Measurements from ENCODE around the gene TUBB6. TPM values are rescaled to one million over a fixed set of nuclear protein-coding genes. Genes with fewer than 3 reads are reported as not detected.

Gene TUBB6
- total RNA-seq, 3 donors from 2014 or later = 197 to 316 (median 302) TPM

DNA sequence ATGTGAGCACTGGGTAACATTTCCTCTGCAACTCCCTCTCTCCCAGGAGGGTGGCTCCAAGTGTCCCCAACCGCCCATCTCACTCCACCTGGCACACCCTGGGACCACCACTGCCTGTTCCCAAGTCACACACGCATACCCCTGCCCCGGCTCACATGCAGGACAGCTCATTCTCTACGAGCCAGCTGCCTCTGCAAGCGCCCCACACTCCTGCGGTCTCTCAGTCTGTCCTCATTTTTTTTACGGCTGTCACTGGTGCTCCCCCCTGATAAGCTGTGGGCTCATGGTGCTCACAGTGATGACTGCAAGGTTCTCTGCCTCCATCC is 38.2 kb downstream of the TUBB6 start:
- no peaks in the 10 kb centered on the region for H3K9me3 ChIP-seq
- intact Hi-C loops (cut with DNase I; ENCODE audit: low total_unique reads) = no loop called here
- no peak overlapping the region for H3K4me3 ChIP-seq
- no peaks in the 10 kb centered on the region for H3K36me3 ChIP-seq
- no peak overlapping the region for H3K27ac ChIP-seq
- H3K4me1 ChIP-seq = no peaks in the 10 kb centered on the region
- H3K27me3 ChIP-seq = no peaks in the 10 kb centered on the region
- no peak for TF ChIP-seq POLR2AphosphoS5 (IDR thresholded peaks at IDR 0.05)
- no peak for TF ChIP-seq CTCF (IDR thresholded peaks at IDR 0.05)
- no peak for TF ChIP-seq POLR2A (IDR thresholded peaks at IDR 0.05)
- DNase-seq (ENCODE audit: low spot score in 2 of 2) = no peak

DNA sequence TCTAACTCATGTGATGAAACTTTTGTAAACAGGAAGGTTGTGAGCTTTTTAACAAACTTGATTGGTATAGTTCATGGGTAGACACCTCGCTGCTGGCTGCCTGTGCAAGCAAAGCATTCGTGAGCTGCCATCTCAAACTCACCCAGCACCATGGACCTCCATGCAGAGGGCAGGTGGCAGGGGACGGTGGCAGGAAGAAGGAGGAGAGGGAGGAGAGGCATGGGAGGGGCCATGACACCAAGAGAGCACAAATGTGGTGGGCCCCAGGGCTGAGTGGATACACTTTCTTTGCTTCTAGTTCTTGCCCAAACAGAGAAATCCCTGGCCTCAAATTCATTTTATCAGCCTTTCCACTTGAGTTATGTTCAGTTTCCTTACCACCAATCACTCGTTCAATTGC is 39.9 kb downstream of the TUBB6 start:
- TF ChIP-seq POLR2A (IDR thresholded peaks at IDR 0.05) (no peak), POLR2AphosphoS5 (IDR thresholded peaks at IDR 0.05) (no peak), CTCF (IDR thresholded peaks at IDR 0.05) (no peak)
- H3K36me3 ChIP-seq = no peaks in the 10 kb centered on the region
- no peak overlapping the region for H3K4me3 ChIP-seq
- H3K27me3 ChIP-seq = no peaks in the 10 kb centered on the region
- DNase-seq (ENCODE audit: low spot score in 2 of 2) = no peak
- H3K27ac ChIP-seq = no peak overlapping the region
- intact Hi-C loops (cut with DNase I; ENCODE audit: low total_unique reads) = no loop called here
- no peaks in the 10 kb centered on the region for H3K4me1 ChIP-seq
- H3K9me3 ChIP-seq = no peaks in the 10 kb centered on the region

GRCh38 chr18:12352188-12352587 is 44.1 kb downstream of the TUBB6 start:
- Histone ChIP-seq H3K36me3 (peaks cover 6% of the 10 kb centered on the region), H3K4me1 (no peaks in the 10 kb centered on the region)
- intact Hi-C loops (cut with DNase I; ENCODE audit: low total_unique reads) = no loop called here

GRCh38 chr18:12359515-12359927 is 51.5 kb downstream of the TUBB6 start:
- intact Hi-C loops (cut with DNase I; ENCODE audit: low total_unique reads) = no loop called here
- TF ChIP-seq CTCF (IDR thresholded peaks at IDR 0.05) (no peak), POLR2A (IDR thresholded peaks at IDR 0.05) (no peak), POLR2AphosphoS5 (IDR thresholded peaks at IDR 0.05) (no peak)
- H3K27me3 ChIP-seq = no peaks in the 10 kb centered on the region
- H3K4me3 ChIP-seq = no peak overlapping the region
- H3K27ac ChIP-seq = no peak overlapping the region
- peaks cover 6% of the 10 kb centered on the region for H3K36me3 ChIP-seq
- no peaks in the 10 kb centered on the region for H3K9me3 ChIP-seq
- DNase-seq (ENCODE audit: low spot score in 2 of 2) = no peak
- no peaks in the 10 kb centered on the region for H3K4me1 ChIP-seq

More at GRCh38 chr18:12352188-12352587, 44.1 kb downstream of the TUBB6 start:
- Histone ChIP-seq H3K27ac (no peak overlapping the region), H3K27me3 (no peaks in the 10 kb centered on the region), H3K9me3 (no peaks in the 10 kb centered on the region), H3K4me3 (no peak overlapping the region)
- DNase-seq (ENCODE audit: low spot score in 2 of 2) = no peak
- TF ChIP-seq POLR2AphosphoS5 (IDR thresholded peaks at IDR 0.05) (no peak), POLR2A (IDR thresholded peaks at IDR 0.05) (no peak), CTCF (IDR thresholded peaks at IDR 0.05) (no peak)

DNA sequence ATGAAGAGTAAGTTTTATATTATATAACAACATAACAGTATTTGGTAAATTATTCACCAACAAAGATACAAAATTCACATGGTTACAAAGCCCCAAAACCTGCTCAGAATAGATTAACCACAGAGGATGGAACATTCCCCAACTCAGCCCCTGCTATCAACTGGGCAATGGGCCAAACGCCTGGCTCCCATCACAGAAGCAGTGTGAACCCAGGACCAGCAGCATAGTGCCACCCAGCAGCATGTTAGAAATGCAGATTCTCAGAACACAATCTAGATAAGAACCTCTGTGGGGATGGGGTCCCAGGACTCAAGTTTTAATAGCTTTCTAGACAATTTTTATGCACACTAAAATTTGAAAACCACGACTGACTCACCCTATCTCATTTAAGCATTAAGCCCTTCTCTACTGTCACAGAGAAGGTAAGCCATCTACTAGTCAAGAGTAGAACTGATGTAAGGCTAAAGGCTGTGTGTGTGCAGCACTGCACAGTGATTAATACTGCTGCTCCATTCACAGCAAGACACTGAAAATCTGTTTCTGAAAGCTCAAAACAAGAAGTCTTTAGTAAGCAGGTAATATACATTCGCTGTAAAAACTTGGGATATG is 53.8 kb downstream of the TUBB6 start:
- no peak for DNase-seq (ENCODE audit: low spot score in 2 of 2)
- H3K9me3 ChIP-seq = no peaks in the 10 kb centered on the region
- no peaks in the 10 kb centered on the region for H3K4me1 ChIP-seq
- H3K27ac ChIP-seq = no peak overlapping the region
- intact Hi-C loops (cut with DNase I; ENCODE audit: low total_unique reads) = no loop called here
- no peaks in the 10 kb centered on the region for H3K27me3 ChIP-seq
- H3K4me3 ChIP-seq = no peak overlapping the region
- TF ChIP-seq CTCF (IDR thresholded peaks at IDR 0.05) = no peak
- TF ChIP-seq POLR2A (IDR thresholded peaks at IDR 0.05) = no peak
- TF ChIP-seq POLR2AphosphoS5 (IDR thresholded peaks at IDR 0.05) = no peak
- H3K36me3 ChIP-seq = peaks cover 9% of the 10 kb centered on the region

Measured in breast epithelium (tissue), 4 donors.